ENCODE results near the gene PHF2. TPM values are rescaled to one million over a fixed set of nuclear protein-coding genes. Genes with fewer than 3 reads are reported as not detected.

PHF2 gene
- total and polyA plus RNA-seq, 4 experiments from 2014 or later, result 0.48 to 41.2 (median 21.0) TPM

- peak overlapping the region in 7 of 8 donors; percentile 39 to 89 (median 87) for H3K4me3 Mint-ChIP-seq
- Histone ChIP-seq H3K36me3 (ENCODE audit: insufficient read depth, low read length) (no peaks in the 10 kb centered on the region), H3K4me3 (ENCODE audit: low read length in 2 of 2) (no peak overlapping the region), H3K9me3 (ENCODE audit: control insufficient read depth in 1 of 2, low read length in 2 of 2) (no peaks in the 10 kb centered on the region), H3K27ac (ENCODE audit: low read depth, low read length) (no peak overlapping the region), H3K4me1 (ENCODE audit: insufficient read depth, low read length) (peaks cover 45% of the 10 kb centered on the region), H3K27me3 (ENCODE audit: insufficient read depth, low read length) (no peaks in the 10 kb centered on the region)
- no peaks in the 10 kb centered on the region for H3K9me3 Mint-ChIP-seq
- H3K36me3 Mint-ChIP-seq, result peaks cover 6 to 10% of the 10 kb centered on the region in 2 donors
- DNase-seq, result no peak
- H3K27me3 Mint-ChIP-seq, result no peaks in the 10 kb centered on the region
- H3K27ac Mint-ChIP-seq, result peak overlapping the region; percentile 19 to 94 (median 82)
- ChIA-PET CTCF (ENCODE audit: partially characterized antibody) (interaction anchor here (1.1 kb wide), 1 partner anchor 13 kb away, joined by 6 read pairs; no protein-coding TSS in a partner anchor), POLR2A (ENCODE audit: partially characterized antibody) (interaction anchor here (0.5 to 1.4 kb wide), 3 partner anchors 13 to 1314 kb away, joined by 3 to 9 read pairs (median 4); no protein-coding TSS in a partner anchor)
- peaks cover 33 to 82% (median 60%) of the 10 kb centered on the region in 4 donors for H3K4me1 Mint-ChIP-seq
- intact Hi-C loops (cut with micrococcal nuclease), result no loop called here
Observed at GRCh38 chr9:93578844-93579243, 2.5 kb downstream of the PHF2 start.

- H3K4me3 ChIP-seq (ENCODE audit: low read length in 2 of 2), result no peak overlapping the region
- H3K4me1 Mint-ChIP-seq, result peaks cover 35 to 80% (median 61%) of the 10 kb centered on the region in 4 donors
- H3K9me3 Mint-ChIP-seq, result peaks cover 0 to 4% (median 0%) of the 10 kb centered on the region in 8 donors
- H3K27ac ChIP-seq (ENCODE audit: low read depth, low read length), result no peak overlapping the region
- no peaks in the 10 kb centered on the region for H3K27me3 ChIP-seq (ENCODE audit: insufficient read depth, low read length)
- H3K27me3 Mint-ChIP-seq, result no peaks in the 10 kb centered on the region
- H3K36me3 Mint-ChIP-seq, result peaks cover 13 to 16% of the 10 kb centered on the region in 2 donors
- H3K36me3 ChIP-seq (ENCODE audit: insufficient read depth, low read length), result no peaks in the 10 kb centered on the region
- ChIA-PET POLR2A (ENCODE audit: partially characterized antibody) (interaction anchor here (2.5 kb wide), 1 partner anchor 13 kb away, joined by 8 read pairs; no protein-coding TSS in a partner anchor), CTCF (ENCODE audit: partially characterized antibody) (no interaction called here)
- peaks cover 40% of the 10 kb centered on the region for H3K4me1 ChIP-seq (ENCODE audit: insufficient read depth, low read length)
- peak overlapping the region in 7 of 8 donors; percentile 0 to 89 (median 87) for H3K4me3 Mint-ChIP-seq
- intact Hi-C loops (cut with micrococcal nuclease), result no loop called here
- H3K9me3 ChIP-seq (ENCODE audit: control insufficient read depth in 1 of 2, low read length in 2 of 2), result no peaks in the 10 kb centered on the region
- H3K27ac Mint-ChIP-seq, result peak overlapping the region in 6 of 7 donors; percentile 64 to 85 (median 76)
- no peak for DNase-seq
Observed at GRCh38 chr9:93579711-93580516, 3.5 kb downstream of the PHF2 start.

GRCh38 chr9:93580654-93581380 is 4.4 kb downstream of the PHF2 start:
- Histone ChIP-seq H3K27me3 (ENCODE audit: insufficient read depth, low read length) (no peaks in the 10 kb centered on the region), H3K4me3 (ENCODE audit: low read length in 2 of 2) (no peak overlapping the region), H3K27ac (ENCODE audit: low read depth, low read length) (no peak overlapping the region), H3K36me3 (ENCODE audit: insufficient read depth, low read length) (no peaks in the 10 kb centered on the region), H3K4me1 (ENCODE audit: insufficient read depth, low read length) (peaks cover 31% of the 10 kb centered on the region), H3K9me3 (ENCODE audit: control insufficient read depth in 1 of 2, low read length in 2 of 2) (no peaks in the 10 kb centered on the region)
- no peak for DNase-seq
- H3K4me1 Mint-ChIP-seq, result peaks cover 38 to 80% (median 61%) of the 10 kb centered on the region in 4 donors
- H3K9me3 Mint-ChIP-seq, result peaks cover 0 to 4% (median 0%) of the 10 kb centered on the region in 8 donors
- CTCF ChIA-PET (ENCODE audit: partially characterized antibody), result interaction anchor here (1.1 kb wide), 1 partner anchor 14 kb away, joined by 3 read pairs; no protein-coding TSS in a partner anchor
- POLR2A ChIA-PET (ENCODE audit: partially characterized antibody), result interaction anchor here (2.5 kb wide), 1 partner anchor 14 kb away, joined by 8 read pairs; no protein-coding TSS in a partner anchor
- intact Hi-C loops (cut with micrococcal nuclease), result no loop called here
- no peaks in the 10 kb centered on the region for H3K27me3 Mint-ChIP-seq
- H3K4me3 Mint-ChIP-seq, result peak overlapping the region in 1 of 8 donors; percentile 1
- H3K27ac Mint-ChIP-seq, result peak overlapping the region in 6 of 7 donors; percentile 11 to 85 (median 62)
- peaks cover 14 to 16% of the 10 kb centered on the region in 2 donors for H3K36me3 Mint-ChIP-seq

- Histone ChIP-seq H3K4me3 (ENCODE audit: low read length in 2 of 2) (no peak overlapping the region), H3K9me3 (ENCODE audit: control insufficient read depth in 1 of 2, low read length in 2 of 2) (no peaks in the 10 kb centered on the region), H3K4me1 (ENCODE audit: insufficient read depth, low read length) (peaks cover 31% of the 10 kb centered on the region), H3K27me3 (ENCODE audit: insufficient read depth, low read length) (no peaks in the 10 kb centered on the region), H3K27ac (ENCODE audit: low read depth, low read length) (no peak overlapping the region), H3K36me3 (ENCODE audit: insufficient read depth, low read length) (no peaks in the 10 kb centered on the region)
- Mint-ChIP-seq H3K36me3 (peaks cover 12 to 16% of the 10 kb centered on the region in 2 donors), H3K4me3 (no peak overlapping the region), H3K27me3 (no peaks in the 10 kb centered on the region), H3K27ac (peak overlapping the region in 2 of 7 donors; percentile 15 to 55), H3K4me1 (peaks cover 42 to 90% (median 68%) of the 10 kb centered on the region in 4 donors), H3K9me3 (peaks cover 0 to 4% (median 0%) of the 10 kb centered on the region in 8 donors)
- DNase-seq, result no peak
- intact Hi-C loops (cut with micrococcal nuclease), result no loop called here
- ChIA-PET CTCF (ENCODE audit: partially characterized antibody) (interaction anchor here (0.8 to 1.5 kb wide), 3 partner anchors 10 to 16 kb away, joined by 3 to 5 read pairs (median 3); no protein-coding TSS in a partner anchor), POLR2A (ENCODE audit: partially characterized antibody) (interaction anchor here (2.5 kb wide), 1 partner anchor 15 kb away, joined by 8 read pairs; no protein-coding TSS in a partner anchor)
Observed at GRCh38 chr9:93582115-93582514, 5.7 kb downstream of the PHF2 start.

GRCh38 chr9:93582550-93582949 is 6.2 kb downstream of the PHF2 start:
- H3K4me3 ChIP-seq (ENCODE audit: low read length in 2 of 2), result no peak overlapping the region
- H3K36me3 ChIP-seq (ENCODE audit: insufficient read depth, low read length), result no peaks in the 10 kb centered on the region
- Mint-ChIP-seq H3K27me3 (no peaks in the 10 kb centered on the region), H3K4me3 (no peak overlapping the region), H3K36me3 (peaks cover 11 to 16% of the 10 kb centered on the region in 2 donors), H3K27ac (peak overlapping the region in 1 of 7 donors; percentile 55), H3K9me3 (peaks cover 0 to 4% (median 0%) of the 10 kb centered on the region in 8 donors), H3K4me1 (peaks cover 42 to 92% (median 69%) of the 10 kb centered on the region in 4 donors)
- no peak overlapping the region for H3K27ac ChIP-seq (ENCODE audit: low read depth, low read length)
- H3K9me3 ChIP-seq (ENCODE audit: control insufficient read depth in 1 of 2, low read length in 2 of 2), result no peaks in the 10 kb centered on the region
- peaks cover 29% of the 10 kb centered on the region for H3K4me1 ChIP-seq (ENCODE audit: insufficient read depth, low read length)
- H3K27me3 ChIP-seq (ENCODE audit: insufficient read depth, low read length), result no peaks in the 10 kb centered on the region
- intact Hi-C loops (cut with micrococcal nuclease), result no loop called here
- no peak for DNase-seq
- ChIA-PET CTCF (ENCODE audit: partially characterized antibody) (interaction anchor here (1.5 kb wide), 1 partner anchor 10 kb away, joined by 5 read pairs; no protein-coding TSS in a partner anchor), POLR2A (ENCODE audit: partially characterized antibody) (interaction anchor here (2.5 kb wide), 1 partner anchor 16 kb away, joined by 8 read pairs; no protein-coding TSS in a partner anchor)

GRCh38 chr9:93585259-93585658 is 8.9 kb downstream of the PHF2 start:
- peak overlapping the region in 1 of 7 donors; percentile 15 for H3K27ac Mint-ChIP-seq
- H3K4me1 Mint-ChIP-seq, result peaks cover 38 to 92% (median 66%) of the 10 kb centered on the region in 4 donors
- DNase-seq, result no peak

More at GRCh38 chr9:93585259-93585658, 8.9 kb downstream of the PHF2 start:
- Mint-ChIP-seq H3K9me3 (peaks cover 0 to 4% (median 0%) of the 10 kb centered on the region in 8 donors), H3K4me3 (no peak overlapping the region), H3K36me3 (peaks cover 10 to 16% of the 10 kb centered on the region in 2 donors), H3K27me3 (no peaks in the 10 kb centered on the region)
- Histone ChIP-seq H3K27ac (ENCODE audit: low read depth, low read length) (no peak overlapping the region), H3K4me1 (ENCODE audit: insufficient read depth, low read length) (peaks cover 9% of the 10 kb centered on the region), H3K9me3 (ENCODE audit: control insufficient read depth in 1 of 2, low read length in 2 of 2) (no peaks in the 10 kb centered on the region), H3K4me3 (ENCODE audit: low read length in 2 of 2) (no peak overlapping the region), H3K36me3 (ENCODE audit: insufficient read depth, low read length) (no peaks in the 10 kb centered on the region), H3K27me3 (ENCODE audit: insufficient read depth, low read length) (no peaks in the 10 kb centered on the region)
- ChIA-PET CTCF (ENCODE audit: partially characterized antibody) (interaction anchor here (0.6 to 1.1 kb wide), 2 partner anchors 19 to 586 kb away, joined by 4 to 5 read pairs; no protein-coding TSS in a partner anchor), POLR2A (ENCODE audit: partially characterized antibody) (interaction anchor here (0.5 kb wide), 1 partner anchor 540 kb away, joined by 5 read pairs; no protein-coding TSS in a partner anchor)
- intact Hi-C loops (cut with micrococcal nuclease), result no loop called here

All from CD4-positive, alpha-beta memory T cell (primary cell).